A549 (cell line): ENCODE measurements around the gene KCNQ5. TPM values are rescaled to one million over a fixed set of nuclear protein-coding genes. Genes with fewer than 3 reads are reported as not detected.

Experiments
- ATAC-seq, 2 experiments: fragments of 200-7000 bp in 1 of 2; fragments of >200 bp in 1 of 2; cut with Nextera tagmentation in 1 of 2; cut with Tn5 transposase in 1 of 2; 3 replicates each; pipeline versions ENCODE4 v1.8.0 to v1.9.1; 2018 to 2020; ENCODE audit warnings: mild to moderate bottlenecking in 1 of 2, moderate library complexity in 1 of 2
- CTCF ChIA-PET: fragments of 300-600 bp; sonication (Branson Sonifier 250); formaldehyde crosslinking; extraction: SDS; loops from one replicate; lab custom pipeline; 2021; ENCODE audit warnings: antibody characterized with exemption, inconsistent platforms; lab: Yijun Ruan, JAX
- POLR2A ChIA-PET: fragments of 350-600 bp; formaldehyde crosslinking; extraction: SDS; loops from one replicate; lab custom pipeline; 2021; ENCODE audit warnings: antibody characterized with exemption, inconsistent platforms; lab: Yijun Ruan, JAX
- DNase-seq, 2 experiments: peaks; one replicate each; pipeline versions ENCODE4 v3.0.0 to v3.0.0-alpha.2; 2011 to 2016; ENCODE audit warnings: low read depth in 1 of 2, low spot score in 1 of 2
- FAIRE-seq: peaks from 2 replicates; lab custom pipeline; 2011; peaks lifted over from hg19 to GRCh38; lab: Jason Lieb, UNC
- H3K27ac ChIP-seq, 2 experiments: fragments of >200 bp; sonication (Bioruptor Twin); formaldehyde crosslinking; 3 replicates each; pipeline ENCODE4 v1.5.1; 2016 to 2017
- H3K4me1 ChIP-seq: fragments of >200 bp; sonication (Bioruptor Twin); formaldehyde crosslinking; 3 replicates; pipeline ENCODE4 v1.6.1; 2016
- H3K4me2 ChIP-seq: fragments of >200 bp; sonication (Bioruptor Twin); formaldehyde crosslinking; 3 replicates; pipeline ENCODE4 v1.6.1; 2016
- H3K4me3 ChIP-seq: fragments of >200 bp; sonication (Bioruptor Twin); formaldehyde crosslinking; 3 replicates; pipeline ENCODE4 v1.5.1; 2016
- H3K9me3 ChIP-seq: fragments of >200 bp; sonication (Bioruptor Twin); formaldehyde crosslinking; 3 replicates; pipeline ENCODE4 v1.6.1; 2016
- ATOH8 ChIP-seq: fragments of 250-450 bp; sonication (Bioruptor Pico); IDR thresholded peaks from 2 replicates; pipeline ENCODE4 v1.5.0; 2020; ENCODE audit warnings: low read depth, mild to moderate bottlenecking, moderate library complexity
- CHD4 ChIP-seq: fragments of 200-600 bp; sonication (generic); IDR thresholded peaks from 2 replicates; pipeline ENCODE4 v1.6.1; 2016; ENCODE audit warnings: antibody characterized with exemption, mild to moderate bottlenecking, borderline replicate concordance
- CTCF ChIP-seq: fragments of >200 bp; sonication (Bioruptor Twin); formaldehyde crosslinking; IDR thresholded peaks from 3 replicates; pipeline ENCODE4 v1.5.1; 2016
- EHMT2 ChIP-seq: fragments of 200-600 bp; sonication (generic); IDR thresholded peaks from 2 replicates; pipeline ENCODE4 v1.6.1; 2016; ENCODE audit warnings: antibody characterized with exemption, low read depth, mild to moderate bottlenecking, moderate library complexity
- ESRRA ChIP-seq: fragments of 150-350 bp; IDR thresholded peaks from 2 replicates; pipeline ENCODE4 v1.6.1; 2014; ENCODE audit warnings: mild to moderate bottlenecking, low read length, borderline replicate concordance
- HDAC2 ChIP-seq: fragments of 200-600 bp; sonication (generic); IDR thresholded peaks from 2 replicates; pipeline ENCODE4 v1.6.1; 2016
- HOXA7 ChIP-seq: fragments of 250-450 bp; sonication (Bioruptor Pico); IDR thresholded peaks from 2 replicates; pipeline ENCODE4 v1.5.0; 2020; ENCODE audit warnings: mild to moderate bottlenecking, moderate library complexity
- MAFK ChIP-seq: fragments of 450-650 bp; IDR thresholded peaks from 2 replicates; pipeline ENCODE4 v1.6.1; 2014; ENCODE audit not compliant: partially characterized antibody
- MAX ChIP-seq: IDR thresholded peaks from 2 replicates; pipeline ENCODE4 v1.6.1; 2012
- MAZ ChIP-seq: fragments of 150-350 bp; IDR thresholded peaks from 2 replicates; pipeline ENCODE4 v1.6.1; 2014; ENCODE audit warnings: antibody characterized with exemption, low read depth, low read length, borderline replicate concordance
- MYC ChIP-seq: IDR thresholded peaks from 2 replicates; pipeline ENCODE4 v1.6.1; 2012; ENCODE audit warnings: mild to moderate bottlenecking, inconsistent platforms, low read length, improper control_type of control experiment, borderline replicate concordance
- POLR2AphosphoS2 ChIP-seq: conservative IDR thresholded peaks from 2 replicates; pipeline ENCODE4 v1.6.1; 2012; ENCODE audit warnings: low read length, improper control_type of control experiment, inconsistent platforms
- RARB ChIP-seq: fragments of 250-450 bp; sonication (Bioruptor Pico); IDR thresholded peaks from 2 replicates; pipeline ENCODE4 v1.8.0; 2021; ENCODE audit warnings: mild to moderate bottlenecking, moderate library complexity
- RFX5 ChIP-seq: fragments of 450-650 bp; IDR thresholded peaks from 2 replicates; pipeline ENCODE4 v1.7.1; 2014; ENCODE audit warnings: antibody characterized with exemption, mild to moderate bottlenecking, moderate library complexity
- SREBF2 ChIP-seq: fragments of 450-650 bp; IDR thresholded peaks from 2 replicates; pipeline ENCODE4 v1.6.1; 2014; ENCODE audit warnings: mild to moderate bottlenecking, moderate library complexity
- ZC3H11A ChIP-seq: fragments of 450-650 bp; IDR thresholded peaks from 2 replicates; pipeline ENCODE4 v1.6.1; 2014; ENCODE audit warnings: antibody characterized with exemption, mild to moderate bottlenecking
- ZNF302 ChIP-seq: fragments of 250-450 bp; sonication (Bioruptor Pico); IDR thresholded peaks from 2 replicates; pipeline ENCODE4 v1.9.0; 2021; ENCODE audit warnings: inconsistent platforms, mild to moderate bottlenecking, moderate library complexity
- WGBS: methylation state at CpG from one replicate; pipeline ENCODE4 v1.1.6; 2017; ENCODE audit errors: missing lambda C conversion rate; 5-methylcytosine and 5-hydroxymethylcytosine counted together
- polyA plus RNA-seq, 4 experiments: library from polyadenylated mRNA; depleted of rRNA in 3 of 4; stranded (reverse); fragments of >200 nt; fragmentation: RNase III in 1 of 4; extraction: RNeasy Plus Mini Kit Qiagen cat#74134 plus additional on column Dnase treatment in 1 of 4; gene quantifications; 2 replicates in 3 of 4; 3 replicates in 1 of 4; pipeline ENCODE4 v1.2.3, GENCODE V29; 2011 to 2017

Gene KCNQ5
- polyA plus RNA-seq, 2 of the 4 experiments (the other 2 are of a cell fraction), result 1.2 to 1.3 TPM

- TF ChIP-seq MYC, result no peak
- no peak for TF ChIP-seq HDAC2
- TF ChIP-seq ATOH8, result no peak
- no peak for TF ChIP-seq MAX
- no peak for TF ChIP-seq EHMT2
- TF ChIP-seq MAZ, result no peak
- TF ChIP-seq HOXA7 (CRISPR knock-in tag), result no peak
- no peak for TF ChIP-seq CTCF
- no peak for TF ChIP-seq RARB (CRISPR knock-in tag)
- H3K9me3 ChIP-seq, result 0 out of 3 replicates have a peak, but pooled peaks cover 2% of the 10 kb centered on the region
- H3K27ac ChIP-seq, result no peak overlapping the region
- no peak overlapping the region for H3K4me3 ChIP-seq
- ATAC-seq (no peak), FAIRE-seq (no peak), DNase-seq (no peak)
- POLR2A ChIA-PET, result no interaction called here
- no peak overlapping the region for H3K4me2 ChIP-seq
- WGBS, result 74% methylated on average over 1 of the region's 1 CpG
- no peaks in the 10 kb centered on the region for H3K4me1 ChIP-seq
- CTCF ChIA-PET, result no interaction called here
Measured at GRCh38 chr6:72873433-72873832, 251.6 kb downstream of the KCNQ5 start.

- POLR2A ChIA-PET, result no interaction called here
- no peak overlapping the region for H3K4me2 ChIP-seq
- H3K9me3 ChIP-seq, result 0 out of 3 replicates have a peak, but pooled peaks cover 2% of the 10 kb centered on the region
- ATAC-seq (no peak), DNase-seq (no peak), FAIRE-seq (no peak)
- no peak overlapping the region for H3K4me3 ChIP-seq
- H3K27ac ChIP-seq, result no peak overlapping the region
- TF ChIP-seq ESRRA (no peak), ZNF302 (CRISPR knock-in tag) (no peak)
- CTCF ChIA-PET, result no interaction called here
- H3K4me1 ChIP-seq, result no peaks in the 10 kb centered on the region
Measured at GRCh38 chr6:72876256-72876655, 254.4 kb downstream of the KCNQ5 start.

GRCh38 chr6:72886170-72886569, 264.3 kb downstream of the KCNQ5 start:
- POLR2A ChIA-PET, result no interaction called here
- Histone ChIP-seq H3K4me1 (no peaks in the 10 kb centered on the region), H3K27ac (no peak overlapping the region), H3K4me2 (no peak overlapping the region), H3K9me3 (0 out of 3 replicates have a peak, but pooled peaks cover 3% of the 10 kb centered on the region), H3K4me3 (no peak overlapping the region)
- CTCF ChIA-PET, result no interaction called here
- ATAC-seq (no peak), FAIRE-seq (no peak)
- no peak for TF ChIP-seq RFX5
- no peak for TF ChIP-seq CHD4
- no peak for TF ChIP-seq ZC3H11A
- TF ChIP-seq CTCF, result no peak
- TF ChIP-seq POLR2AphosphoS2, result no peak
- TF ChIP-seq SREBF2, result no peak
- no peak for TF ChIP-seq HOXA7 (CRISPR knock-in tag)
- no peak for TF ChIP-seq MAFK
- TF ChIP-seq, all 56 proteins: peak for 0
- DNase-seq, result no peak
